HepG2 (cell line): Measurements from ENCODE around the gene LCK. TPM values are rescaled to one million over a fixed set of nuclear protein-coding genes. Genes with fewer than 3 reads are reported as not detected.

Experiments used
- CEBPB ChIP-seq: IDR thresholded peaks from 2 replicates; pipeline ENCODE4 v1.6.1; 2011; ENCODE audit warnings: low read depth, low read length, improper control_type of control experiment, borderline replicate concordance
- CREM ChIP-seq, 2 experiments: sonication (generic) in 1 of 2; formaldehyde crosslinking in 1 of 2; IDR thresholded peaks; 2 replicates each; pipeline versions ENCODE4 v1.4.0 to v1.6.1; 2016 to 2020; ENCODE audit warnings: antibody characterized with exemption in 1 of 2, mild to moderate bottlenecking in 1 of 2, missing genetic modification reagents in 1 of 2
- ELF1 ChIP-seq: sonication (generic); formaldehyde crosslinking; IDR thresholded peaks from 2 replicates; pipeline ENCODE4 v1.4.0; 2020; ENCODE audit warnings: missing genetic modification reagents
- ERF ChIP-seq: IDR thresholded peaks from 2 replicates; pipeline ENCODE4 v1.6.1; 2018; ENCODE audit warnings: missing biosample characterization, missing genetic modification reagents
- GATAD2A ChIP-seq: IDR thresholded peaks from 2 replicates; pipeline ENCODE4 v1.6.1; 2016
- HMG20A ChIP-seq: IDR thresholded peaks from 2 replicates; pipeline ENCODE4 v1.6.1; 2016; ENCODE audit warnings: borderline replicate concordance
- KDM1A ChIP-seq: IDR thresholded peaks from 2 replicates; pipeline ENCODE4 v1.6.1; 2016; ENCODE audit warnings: missing compliant biosample characterization
- PHB2 ChIP-seq: fragments of 450-650 bp; IDR thresholded peaks from 2 replicates; pipeline ENCODE4 v1.6.1; 2018; ENCODE audit not compliant: partially characterized antibody
- POLR2AphosphoS2 ChIP-seq: IDR thresholded peaks from 2 replicates; pipeline ENCODE4 v1.6.1; 2011; ENCODE audit warnings: low read depth, low read length, improper control_type of control experiment
- RCOR2 ChIP-seq: IDR thresholded peaks from 2 replicates; pipeline ENCODE4 v1.6.1; 2016; ENCODE audit warnings: missing biosample characterization, missing genetic modification reagents
- SIN3A ChIP-seq: IDR thresholded peaks from 2 replicates; pipeline ENCODE4 v1.6.1; 2011; ENCODE audit warnings: low read depth, mild to moderate bottlenecking, control low read depth, low read length, borderline replicate concordance
- SNAI1 ChIP-seq: sonication (generic); formaldehyde crosslinking; IDR thresholded peaks from 2 replicates; pipeline ENCODE4 v1.5.0; 2020; ENCODE audit warnings: mild to moderate bottlenecking, missing genetic modification reagents, borderline replicate concordance
- SOX5 ChIP-seq: IDR thresholded peaks from 2 replicates; pipeline ENCODE4 v1.6.1; 2016; ENCODE audit warnings: borderline replicate concordance
- TERF1 ChIP-seq: sonication (generic); formaldehyde crosslinking; IDR thresholded peaks from 2 replicates; pipeline ENCODE4 v1.8.0; 2022; ENCODE audit warnings: mild to moderate bottlenecking, missing genetic modification reagents, moderate library complexity
- ZFAT ChIP-seq: sonication (generic); formaldehyde crosslinking; conservative IDR thresholded peaks from 2 replicates; pipeline ENCODE4 v1.8.1; 2023; ENCODE audit warnings: missing genetic modification reagents, inconsistent platforms
- ZMYM2 ChIP-seq: sonication (generic); formaldehyde crosslinking; IDR thresholded peaks from 2 replicates; pipeline ENCODE4 v1.8.0; 2022; ENCODE audit warnings: mild to moderate bottlenecking, missing genetic modification reagents
- ZNF224 ChIP-seq: sonication (generic); formaldehyde crosslinking; IDR thresholded peaks from 2 replicates; pipeline ENCODE4 v1.5.0; 2020; ENCODE audit warnings: mild to moderate bottlenecking, missing genetic modification reagents
- ZNF331 ChIP-seq: sonication (generic); formaldehyde crosslinking; IDR thresholded peaks from 2 replicates; pipeline ENCODE4 v1.4.0; 2020; ENCODE audit warnings: missing genetic modification reagents
- ZNF34 ChIP-seq: sonication (generic); formaldehyde crosslinking; IDR thresholded peaks from 2 replicates; pipeline ENCODE4 v1.4.0; 2020; ENCODE audit warnings: mild to moderate bottlenecking, missing genetic modification reagents, borderline replicate concordance
- ZNF607 ChIP-seq: sonication (generic); formaldehyde crosslinking; IDR thresholded peaks from 2 replicates; pipeline ENCODE4 v1.5.1; 2020; ENCODE audit warnings: missing genetic modification reagents, mild to moderate bottlenecking, borderline replicate concordance
- ZNF878 ChIP-seq: sonication (generic); formaldehyde crosslinking; IDR thresholded peaks from 2 replicates; pipeline ENCODE4 v1.8.1; 2023; ENCODE audit warnings: mild to moderate bottlenecking, missing genetic modification reagents, moderate library complexity
- ZSCAN9 ChIP-seq: IDR thresholded peaks from 2 replicates; pipeline ENCODE4 v1.6.1; 2016; ENCODE audit warnings: borderline replicate concordance
- polyA plus RNA-seq, 8 experiments: library from polyadenylated mRNA; depleted of rRNA in 3 of 8; stranded (reverse) in 7 of 8; unstranded in 1 of 8; fragments of >200 nt; fragmentation: Illumina TruSeq in 4 of 8; extraction: Trizol in 4 of 8; gene quantifications; 2 replicates each; pipeline versions ENCODE4 v1.2.1 to v1.2.3, GENCODE V29; 2011 to 2016; ENCODE audit warnings: low read depth in 4 of 8, missing spikeins in 1 of 8, mixed read lengths in 1 of 8; ENCODE audit not compliant: insufficient read depth in 1 of 8
- total RNA-seq, 5 experiments: library from RNA; depleted of rRNA; stranded (reverse); fragments of >200 nt; fragmentation: Illumina TruSeq; extraction: Trizol; gene quantifications; 2 replicates each; pipeline ENCODE4 v1.2.3, GENCODE V29; 2016; ENCODE audit warnings: low read depth in 1 of 5
- TF ChIP-seq, protein P1 (sequence below): sonication (generic); formaldehyde crosslinking; conservative IDR thresholded peaks from 2 replicates; pipeline ENCODE4 v1.4.0; 2020; ENCODE audit warnings: missing genetic modification reagents
- TF ChIP-seq, protein P2 (sequence below), 2 experiments: sonication (generic) in 1 of 2; formaldehyde crosslinking in 1 of 2; IDR thresholded peaks; 2 replicates each; pipeline versions ENCODE4 v1.5.1 to v1.6.1; 2011 to 2020; ENCODE audit warnings: borderline replicate concordance in 1 of 2, low read depth in 1 of 2, low read length in 1 of 2, mild to moderate bottlenecking in 1 of 2, missing genetic modification reagents in 1 of 2, moderate library complexity in 1 of 2
- TF ChIP-seq, protein P3 (sequence below): IDR thresholded peaks from 2 replicates; pipeline ENCODE4 v1.6.1; 2016; ENCODE audit warnings: missing genetic modification reagents, missing compliant biosample characterization

LCK gene
- total and polyA plus RNA-seq, 2 of the 13 experiments (the other 11 are each of a cell fraction or from before 2014, with no cell fraction given), result 0.93 to 1.8 TPM

DNA sequence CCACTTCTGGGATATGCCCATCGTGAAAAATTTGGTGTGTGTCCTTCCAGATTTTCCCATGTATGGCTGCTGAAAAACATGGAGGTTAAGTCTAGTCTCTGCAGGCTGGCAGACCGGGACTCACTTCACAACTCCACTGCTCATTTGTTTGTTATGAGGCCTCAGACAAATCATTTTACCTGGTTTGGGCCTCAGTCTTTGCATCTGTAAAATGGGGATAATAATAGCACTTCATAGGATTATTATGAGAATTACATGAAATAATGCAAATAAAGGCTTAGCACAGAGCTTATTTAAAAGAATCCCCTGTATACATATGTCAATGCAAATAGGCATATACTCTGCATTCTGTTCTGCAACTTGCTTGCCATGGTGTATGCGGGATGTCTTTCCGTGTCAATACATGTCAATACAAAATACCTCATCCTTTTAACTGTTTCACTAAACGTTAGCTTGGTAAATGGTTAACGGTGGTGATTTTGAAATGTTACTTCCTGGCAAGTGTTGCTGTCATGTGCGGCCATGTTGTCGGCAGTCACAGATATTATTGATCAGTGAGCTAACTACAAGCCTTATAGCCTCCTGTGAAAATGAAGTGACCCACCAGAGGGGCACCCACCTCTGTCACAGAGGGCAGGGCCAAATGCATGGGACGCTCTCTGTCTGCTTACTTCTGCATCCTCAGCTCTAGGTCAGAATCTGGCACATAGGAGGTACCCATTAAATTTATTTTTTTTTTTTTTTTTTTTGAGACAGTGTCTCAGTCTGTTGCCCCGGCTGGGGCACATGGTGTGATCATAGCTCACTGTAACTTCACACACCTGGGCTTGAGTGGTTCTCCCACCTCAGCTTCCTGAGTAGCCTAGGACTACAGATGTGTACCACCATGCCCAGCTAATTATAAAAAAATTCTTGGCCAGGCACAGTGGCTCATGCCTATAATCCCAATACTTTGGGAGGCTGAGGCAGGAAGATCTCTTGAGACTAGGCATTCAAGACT is 4.3 kb downstream of the LCK start (continued):
- TF ChIP-seq, protein P1, sequence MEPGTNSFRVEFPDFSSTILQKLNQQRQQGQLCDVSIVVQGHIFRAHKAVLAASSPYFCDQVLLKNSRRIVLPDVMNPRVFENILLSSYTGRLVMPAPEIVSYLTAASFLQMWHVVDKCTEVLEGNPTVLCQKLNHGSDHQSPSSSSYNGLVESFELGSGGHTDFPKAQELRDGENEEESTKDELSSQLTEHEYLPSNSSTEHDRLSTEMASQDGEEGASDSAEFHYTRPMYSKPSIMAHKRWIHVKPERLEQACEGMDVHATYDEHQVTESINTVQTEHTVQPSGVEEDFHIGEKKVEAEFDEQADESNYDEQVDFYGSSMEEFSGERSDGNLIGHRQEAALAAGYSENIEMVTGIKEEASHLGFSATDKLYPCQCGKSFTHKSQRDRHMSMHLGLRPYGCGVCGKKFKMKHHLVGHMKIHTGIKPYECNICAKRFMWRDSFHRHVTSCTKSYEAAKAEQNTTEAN (CRISPR knock-in tag), result no peak
- TF ChIP-seq ERF (CRISPR knock-in tag), result peak; percentile 24; the same call in 1 of the 2 replicates
- TF ChIP-seq, protein P2, sequence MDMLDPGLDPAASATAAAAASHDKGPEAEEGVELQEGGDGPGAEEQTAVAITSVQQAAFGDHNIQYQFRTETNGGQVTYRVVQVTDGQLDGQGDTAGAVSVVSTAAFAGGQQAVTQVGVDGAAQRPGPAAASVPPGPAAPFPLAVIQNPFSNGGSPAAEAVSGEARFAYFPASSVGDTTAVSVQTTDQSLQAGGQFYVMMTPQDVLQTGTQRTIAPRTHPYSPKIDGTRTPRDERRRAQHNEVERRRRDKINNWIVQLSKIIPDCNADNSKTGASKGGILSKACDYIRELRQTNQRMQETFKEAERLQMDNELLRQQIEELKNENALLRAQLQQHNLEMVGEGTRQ (IDR thresholded peaks at IDR 0.05; ENCODE audit: low read depth, low read length), result no peak; the same call in 1 of the 2 replicates
- TF ChIP-seq, protein P2 (CRISPR knock-in tag; IDR thresholded peaks at IDR 0.05; ENCODE audit: borderline replicate concordance), result no peak
- TF ChIP-seq RCOR2, result peak; percentile 54; the same call in 1 of the 2 replicates
- no peak; the same call in 1 of the 2 replicates for TF ChIP-seq ZSCAN9
- TF ChIP-seq ZNF34, result no peak
- 0 out of 2 replicates have a peak, but pooled peaks have one; percentile 32 for TF ChIP-seq ELF1 (CRISPR knock-in tag)
- TF ChIP-seq ZMYM2, result 0 out of 2 replicates have a peak, but pooled peaks have one; percentile 30
- TF ChIP-seq ZFAT (CRISPR knock-in tag), result no peak
- TF ChIP-seq CREM (IDR thresholded peaks at IDR 0.05), result 0 out of 2 replicates have a peak, but pooled peaks have one; percentile 19
- no peak for TF ChIP-seq CREM (CRISPR knock-in tag; IDR thresholded peaks at IDR 0.05)
- no peak for TF ChIP-seq PHB2
- no peak for TF ChIP-seq POLR2AphosphoS2
- no peak for TF ChIP-seq SNAI1 (CRISPR knock-in tag)
- TF ChIP-seq HMG20A (CRISPR knock-in tag), result peak; percentile 42; the same call in 1 of the 2 replicates
- no peak for TF ChIP-seq ZNF878 (CRISPR knock-in tag)
- peak; percentile 85 for TF ChIP-seq KDM1A (CRISPR knock-in tag)
- no peak for TF ChIP-seq ZNF224
- TF ChIP-seq, protein P3, sequence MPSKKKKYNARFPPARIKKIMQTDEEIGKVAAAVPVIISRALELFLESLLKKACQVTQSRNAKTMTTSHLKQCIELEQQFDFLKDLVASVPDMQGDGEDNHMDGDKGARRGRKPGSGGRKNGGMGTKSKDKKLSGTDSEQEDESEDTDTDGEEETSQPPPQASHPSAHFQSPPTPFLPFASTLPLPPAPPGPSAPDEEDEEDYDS (CRISPR knock-in tag), result peak; percentile 41
- TF ChIP-seq GATAD2A (CRISPR knock-in tag), result peak; percentile 87
- no peak for TF ChIP-seq SIN3A
- peak; percentile 69; the same call in 1 of the 2 replicates for TF ChIP-seq CEBPB
- TF ChIP-seq TERF1 (CRISPR knock-in tag), result no peak
- 0 out of 2 replicates have a peak, but pooled peaks have one; percentile 26 for TF ChIP-seq ZNF331 (CRISPR knock-in tag)
- TF ChIP-seq SOX5 (CRISPR knock-in tag), result 0 out of 2 replicates have a peak, but pooled peaks have one; percentile 41
- peak; percentile 29; the same call in 1 of the 2 replicates for TF ChIP-seq ZNF607 (CRISPR knock-in tag)
